Osteoblast (primary cell): ENCODE data around the gene CLTA. TPM values are rescaled to one million over a fixed set of nuclear protein-coding genes. Genes with fewer than 3 reads are reported as not detected.
"Not testable (repeated sequence)": the region's sequence is repeated elsewhere in the genome, so short reads cannot be mapped to it uniquely, and the experiment has no call there.

ENCODE experiments used
- DNase-seq: peaks from one replicate; pipeline ENCODE4 v3.0.0; 2011; ENCODE audit warnings: low spot score, mixed read lengths; ENCODE audit not compliant: insufficient read length; ENCODE audit errors: missing footprints
- H2AFZ ChIP-seq: 2 replicates; pipeline ENCODE4 v1.6.0; 2011; ENCODE audit warnings: mild to moderate bottlenecking, low read length
- H3K27ac ChIP-seq: 2 replicates; pipeline ENCODE4 v1.5.1; 2011; ENCODE audit warnings: mild to moderate bottlenecking, low read depth, low read length, moderate library complexity
- H3K27me3 ChIP-seq: 2 replicates; pipeline ENCODE4 v1.6.0; 2012; ENCODE audit warnings: mild to moderate bottlenecking, control low read depth, inconsistent platforms, low read length, moderate library complexity; ENCODE audit not compliant: insufficient read depth
- H3K36me3 ChIP-seq: 2 replicates; pipeline ENCODE4 v1.5.1; 2011; ENCODE audit warnings: mild to moderate bottlenecking, low read length, control low read depth, moderate library complexity; ENCODE audit not compliant: insufficient read depth
- H3K4me1 ChIP-seq: 2 replicates; pipeline ENCODE4 v1.5.1; 2011; ENCODE audit warnings: mild to moderate bottlenecking, low read length, control low read depth, moderate library complexity; ENCODE audit not compliant: insufficient read depth
- H3K4me2 ChIP-seq: 2 replicates; pipeline ENCODE4 v1.6.0; 2011; ENCODE audit warnings: mild to moderate bottlenecking, low read length; ENCODE audit not compliant: insufficient read depth
- H3K4me3 ChIP-seq: fragments of 200-600 bp; sonication (generic); 3 replicates; pipeline ENCODE4 v1.5.1; 2012; ENCODE audit warnings: mild to moderate bottlenecking, low read length, inconsistent platforms; ENCODE audit not compliant: insufficient read depth
- H3K79me2 ChIP-seq: 2 replicates; pipeline ENCODE4 v1.6.0; 2012; ENCODE audit warnings: mild to moderate bottlenecking, low read length, control low read depth, inconsistent platforms; ENCODE audit not compliant: insufficient read depth
- H3K9me3 ChIP-seq: 2 replicates; pipeline ENCODE4 v1.5.1; 2011; ENCODE audit warnings: low read depth, low read length, control low read depth
- H4K20me1 ChIP-seq: 2 replicates; pipeline ENCODE4 v1.6.0; 2012; ENCODE audit warnings: mild to moderate bottlenecking, low read length, control low read depth; ENCODE audit not compliant: insufficient read depth
- total RNA-seq: library from RNA; depleted of rRNA; stranded (reverse); fragments of >200 nt; gene quantifications from 2 replicates; pipeline ENCODE4 v1.2.3, GENCODE V29; 2012
- TF ChIP-seq, protein P1 (sequence below): IDR thresholded peaks from 2 replicates; pipeline ENCODE4 v1.5.1; 2011; ENCODE audit warnings: mild to moderate bottlenecking, low read depth, low read length, moderate library complexity; ENCODE audit errors: extremely low read depth

CLTA gene
- total RNA-seq, 1 donor, result 262 TPM

DNA sequence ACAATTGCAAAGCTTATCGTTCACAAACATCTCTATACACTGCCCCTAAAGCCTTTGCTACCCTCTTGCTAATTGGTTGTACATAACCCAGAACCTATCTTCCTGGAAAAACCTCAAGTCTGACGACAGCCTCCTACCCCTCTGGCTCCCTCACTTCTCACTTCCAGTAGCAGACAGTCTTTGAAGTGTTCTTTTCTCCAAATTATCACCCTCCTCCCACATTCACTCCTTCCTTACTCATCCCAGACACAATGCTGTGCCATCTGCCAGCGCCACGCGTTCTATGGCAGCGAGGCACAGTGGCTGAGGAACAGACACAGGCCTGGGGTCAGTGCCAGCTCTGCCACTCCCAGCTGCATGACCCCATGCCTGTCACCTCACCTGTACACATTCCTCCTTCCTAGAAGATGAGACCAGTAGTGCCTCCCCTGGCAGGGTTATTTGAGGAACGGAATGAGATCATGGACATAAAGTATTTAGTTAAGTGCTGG lies 27.7 kb downstream of the CLTA start:
- Histone ChIP-seq H3K36me3 (peaks cover 86% of the 10 kb centered on the region), H3K4me3 (no peak overlapping the region), H3K27ac (no peak overlapping the region), H3K4me2 (no peak overlapping the region), H3K27me3 (no peaks in the 10 kb centered on the region), H3K9me3 (peaks cover 6% of the 10 kb centered on the region), H2AFZ (no peak overlapping the region), H4K20me1 (peaks cover 8% of the 10 kb centered on the region), H3K4me1 (peaks cover 11% of the 10 kb centered on the region), H3K79me2 (peaks cover 71% of the 10 kb centered on the region)
- DNase-seq, result peak; percentile 3
- TF ChIP-seq, protein P1, sequence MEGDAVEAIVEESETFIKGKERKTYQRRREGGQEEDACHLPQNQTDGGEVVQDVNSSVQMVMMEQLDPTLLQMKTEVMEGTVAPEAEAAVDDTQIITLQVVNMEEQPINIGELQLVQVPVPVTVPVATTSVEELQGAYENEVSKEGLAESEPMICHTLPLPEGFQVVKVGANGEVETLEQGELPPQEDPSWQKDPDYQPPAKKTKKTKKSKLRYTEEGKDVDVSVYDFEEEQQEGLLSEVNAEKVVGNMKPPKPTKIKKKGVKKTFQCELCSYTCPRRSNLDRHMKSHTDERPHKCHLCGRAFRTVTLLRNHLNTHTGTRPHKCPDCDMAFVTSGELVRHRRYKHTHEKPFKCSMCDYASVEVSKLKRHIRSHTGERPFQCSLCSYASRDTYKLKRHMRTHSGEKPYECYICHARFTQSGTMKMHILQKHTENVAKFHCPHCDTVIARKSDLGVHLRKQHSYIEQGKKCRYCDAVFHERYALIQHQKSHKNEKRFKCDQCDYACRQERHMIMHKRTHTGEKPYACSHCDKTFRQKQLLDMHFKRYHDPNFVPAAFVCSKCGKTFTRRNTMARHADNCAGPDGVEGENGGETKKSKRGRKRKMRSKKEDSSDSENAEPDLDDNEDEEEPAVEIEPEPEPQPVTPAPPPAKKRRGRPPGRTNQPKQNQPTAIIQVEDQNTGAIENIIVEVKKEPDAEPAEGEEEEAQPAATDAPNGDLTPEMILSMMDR, result no peak

DNA sequence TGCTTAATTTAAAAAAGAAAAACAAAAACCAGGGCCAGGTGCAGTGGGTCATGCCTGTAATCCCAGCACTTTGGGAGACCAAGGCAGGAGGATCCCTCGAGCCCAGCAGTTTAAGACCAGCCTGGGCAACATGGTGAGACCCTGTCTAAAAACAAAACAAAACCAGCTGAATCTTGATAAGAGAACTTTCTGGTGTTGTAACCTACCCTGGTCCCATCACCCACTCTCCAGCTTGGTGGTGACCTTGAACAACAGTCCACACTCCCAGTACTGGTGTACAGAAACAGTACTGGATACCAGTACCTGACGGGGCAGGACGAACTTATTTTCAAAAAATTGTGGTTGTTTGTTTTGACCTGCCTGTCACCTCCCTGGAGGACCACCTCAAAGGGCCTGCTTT lies 30.9 kb downstream of the CLTA start:
- DNase-seq, result no peak
- peaks cover 6% of the 10 kb centered on the region for H3K9me3 ChIP-seq
- H3K36me3 ChIP-seq, result peaks cover 81% of the 10 kb centered on the region
- no peaks in the 10 kb centered on the region for H3K27me3 ChIP-seq
- H3K79me2 ChIP-seq, result peaks cover 59% of the 10 kb centered on the region
- no peak overlapping the region for H3K4me3 ChIP-seq
- no peak overlapping the region for H3K4me2 ChIP-seq
- no peak overlapping the region for H2AFZ ChIP-seq
- H3K4me1 ChIP-seq, result no peaks in the 10 kb centered on the region
- peaks cover 5% of the 10 kb centered on the region for H4K20me1 ChIP-seq
- TF ChIP-seq, protein P1, result no peak
- no peak overlapping the region for H3K27ac ChIP-seq

DNA sequence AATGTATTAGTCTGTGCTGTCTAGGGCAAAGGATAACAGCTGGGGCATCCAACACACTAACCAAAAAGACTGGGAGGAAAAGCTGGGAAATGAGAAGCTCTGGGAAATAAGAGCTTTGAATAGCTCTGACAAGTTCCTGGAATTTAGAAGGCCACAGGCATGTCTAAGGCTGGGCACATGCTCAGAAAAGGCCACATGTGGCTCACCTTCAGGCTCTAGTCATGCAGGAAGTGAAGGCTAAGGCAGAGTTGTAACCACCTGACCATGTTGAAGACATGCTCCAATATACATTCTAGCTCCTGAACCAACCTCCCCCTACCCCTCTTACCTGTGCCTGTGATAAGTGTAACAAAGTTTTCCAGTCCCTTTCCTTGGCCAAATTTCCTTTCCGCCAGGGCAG lies 31.7 kb downstream of the CLTA start:
- Histone ChIP-seq H3K27ac (no peak overlapping the region), H3K9me3 (peaks cover 6% of the 10 kb centered on the region), H3K27me3 (no peaks in the 10 kb centered on the region), H3K4me1 (no peaks in the 10 kb centered on the region), H2AFZ (no peak overlapping the region), H3K79me2 (peaks cover 54% of the 10 kb centered on the region), H4K20me1 (peaks cover 5% of the 10 kb centered on the region), H3K4me2 (no peak overlapping the region), H3K4me3 (no peak overlapping the region), H3K36me3 (peaks cover 81% of the 10 kb centered on the region)
- TF ChIP-seq, protein P1, result no peak
- peak; percentile 30 for DNase-seq

DNA sequence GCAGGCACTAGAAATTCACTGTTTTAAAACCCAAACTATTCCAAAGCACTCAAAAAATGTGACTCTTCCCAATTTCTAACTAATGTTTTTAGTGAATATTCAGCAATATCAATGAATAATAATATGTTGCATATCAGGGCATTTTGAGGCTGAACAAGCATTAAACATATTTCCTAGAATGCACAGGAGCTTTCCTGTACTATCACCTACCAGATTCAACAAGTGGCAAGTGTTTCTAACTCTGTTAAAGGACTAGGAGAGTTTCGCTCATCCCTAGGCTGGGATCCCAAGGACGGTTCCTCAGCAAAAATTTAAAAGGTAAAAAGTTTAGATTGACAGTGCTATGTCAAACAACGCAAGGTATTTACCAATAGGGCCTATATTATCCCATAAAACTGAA lies 46.5 kb downstream of the CLTA start:
- no peak for DNase-seq
- H3K4me3 ChIP-seq, result no peak overlapping the region
- peaks cover 29% of the 10 kb centered on the region for H3K36me3 ChIP-seq
- H3K4me1 ChIP-seq, result no peaks in the 10 kb centered on the region
- H4K20me1 ChIP-seq, result peaks cover 6% of the 10 kb centered on the region
- peaks cover 36% of the 10 kb centered on the region for H3K79me2 ChIP-seq
- H3K27me3 ChIP-seq, result no peaks in the 10 kb centered on the region
- H3K9me3 ChIP-seq, result no peaks in the 10 kb centered on the region
- H2AFZ ChIP-seq, result no peak overlapping the region
- TF ChIP-seq, protein P1, result no peak
- no peak overlapping the region for H3K27ac ChIP-seq
- no peak overlapping the region for H3K4me2 ChIP-seq

DNA sequence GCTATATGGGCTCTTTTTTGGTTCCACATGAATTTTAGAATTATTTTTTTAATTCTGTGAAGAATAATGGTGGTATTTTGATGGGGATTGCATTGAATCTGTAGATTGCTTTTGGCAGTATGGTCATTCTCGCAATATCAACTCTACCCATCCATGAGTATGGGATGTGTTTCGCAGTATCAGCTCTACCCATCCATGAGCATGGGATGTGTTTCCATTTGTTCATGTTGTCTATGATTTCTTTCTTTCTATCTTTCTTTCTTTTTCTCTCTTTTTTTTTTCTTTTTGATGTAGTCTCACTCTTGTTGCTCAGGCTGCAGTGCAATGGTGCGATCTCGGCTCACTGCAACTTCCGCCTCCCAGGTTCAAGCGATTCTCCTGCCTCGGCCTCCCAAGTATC lies 48.5 kb downstream of the CLTA start:
- not testable (repeated sequence) for H4K20me1 ChIP-seq, H3K4me2 ChIP-seq, H3K9me3 ChIP-seq, H3K4me1 ChIP-seq, H3K4me3 ChIP-seq, H2AFZ ChIP-seq, DNase-seq, H3K27me3 ChIP-seq, H3K27ac ChIP-seq
- Histone ChIP-seq H3K36me3 (peaks cover 33% of the 10 kb centered on the region), H3K79me2 (peaks cover 45% of the 10 kb centered on the region)

DNA sequence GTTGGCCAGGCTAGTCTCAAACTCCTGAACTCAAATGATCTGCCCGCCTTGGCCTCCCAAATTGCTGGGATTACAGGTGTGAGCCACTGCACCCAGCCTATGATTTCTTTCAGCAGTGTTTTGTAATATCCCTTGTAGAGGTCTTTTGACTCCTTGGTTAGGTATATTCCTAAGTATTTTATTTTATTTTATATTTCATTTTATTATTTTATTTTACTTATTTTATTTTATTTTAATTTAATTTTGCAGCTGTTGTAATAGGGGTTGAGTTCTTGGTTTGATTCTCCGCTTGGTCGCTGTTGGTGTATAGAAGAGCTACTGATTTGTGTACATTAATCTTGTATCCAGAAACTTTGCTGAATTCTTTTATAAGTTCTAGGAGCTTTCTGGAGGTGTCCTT lies 49.0 kb downstream of the CLTA start:
- H4K20me1 ChIP-seq, H3K4me2 ChIP-seq, H3K4me1 ChIP-seq, H3K4me3 ChIP-seq, H3K27me3 ChIP-seq, DNase-seq, H3K27ac ChIP-seq, H3K9me3 ChIP-seq, H2AFZ ChIP-seq: not testable (repeated sequence)
- Histone ChIP-seq H3K36me3 (peaks cover 28% of the 10 kb centered on the region), H3K79me2 (peaks cover 46% of the 10 kb centered on the region)
